Trophoblast cell (in vitro differentiated cells and primary cell): Measurements from ENCODE around the gene IMMT.

Experiments used
- DNase-seq, 2 donors: peaks; one replicate each; pipeline ENCODE4 v3.0.0-alpha.2; 2016
- H2AFZ ChIP-seq: 2 replicates; pipeline ENCODE4 v1.6.1; 2013; ENCODE audit warnings: low read length, moderate library complexity, mild to moderate bottlenecking; ENCODE audit not compliant: insufficient read depth, poor library complexity
- H2AK5ac ChIP-seq: 2 replicates; pipeline ENCODE4 v1.6.1; 2013; ENCODE audit warnings: mild to moderate bottlenecking, low read length
- H2BK120ac ChIP-seq: 2 replicates; pipeline ENCODE4 v1.6.1; 2013; ENCODE audit warnings: low read length, mild to moderate bottlenecking, moderate library complexity; ENCODE audit not compliant: insufficient read depth, poor library complexity
- H2BK12ac ChIP-seq: 2 replicates; pipeline ENCODE4 v1.6.1; 2013; ENCODE audit warnings: mild to moderate bottlenecking, low read length, moderate library complexity
- H2BK5ac ChIP-seq: 2 replicates; pipeline ENCODE4 v1.6.1; 2013; ENCODE audit warnings: low read length, low read depth, moderate library complexity, mild to moderate bottlenecking; ENCODE audit not compliant: poor library complexity
- H3K14ac ChIP-seq: 2 replicates; pipeline ENCODE4 v1.6.1; 2013; ENCODE audit warnings: mild to moderate bottlenecking, low read length
- H3K18ac ChIP-seq: 2 replicates; pipeline ENCODE4 v1.6.1; 2013; ENCODE audit warnings: mild to moderate bottlenecking, low read length
- H3K23ac ChIP-seq: 2 replicates; pipeline ENCODE4 v1.6.1; 2013; ENCODE audit warnings: low read length
- H3K27ac ChIP-seq: 2 replicates; pipeline ENCODE4 v1.5.1; 2013; ENCODE audit warnings: low read depth, mild to moderate bottlenecking, inconsistent platforms, low read length, moderate library complexity
- H3K27me3 ChIP-seq: 2 replicates; pipeline ENCODE4 v1.6.1; 2013; ENCODE audit warnings: inconsistent platforms, mild to moderate bottlenecking, low read length, moderate library complexity; ENCODE audit not compliant: insufficient read depth
- H3K36me3 ChIP-seq, 2 experiments: 1 replicate in 1 of 2; 2 replicates in 1 of 2; pipeline ENCODE4 v1.6.1; 2013; ENCODE audit warnings: low read length in 2 of 2, mild to moderate bottlenecking in 2 of 2, moderate library complexity in 1 of 2; ENCODE audit not compliant: insufficient read depth in 2 of 2, control insufficient read depth in 1 of 2
- H3K4ac ChIP-seq: 2 replicates; pipeline ENCODE4 v1.6.1; 2013; ENCODE audit warnings: low read depth, mild to moderate bottlenecking, low read length, moderate library complexity
- H3K4me1 ChIP-seq, 2 experiments: 1 replicate in 1 of 2; 2 replicates in 1 of 2; pipeline ENCODE4 v1.6.1; 2013; ENCODE audit warnings: low read length in 2 of 2, mild to moderate bottlenecking in 2 of 2, moderate library complexity in 1 of 2; ENCODE audit not compliant: insufficient read depth in 2 of 2, control insufficient read depth in 1 of 2
- H3K4me2 ChIP-seq: 2 replicates; pipeline ENCODE4 v1.6.1; 2013; ENCODE audit warnings: inconsistent platforms, mild to moderate bottlenecking, low read length, moderate library complexity
- H3K4me3 ChIP-seq: 2 replicates; pipeline ENCODE4 v1.5.1; 2013; ENCODE audit warnings: mild to moderate bottlenecking, low read depth, low read length, inconsistent platforms
- H3K79me1 ChIP-seq: one replicate; pipeline ENCODE4 v1.6.1; 2013; ENCODE audit warnings: low read length
- H3K79me2 ChIP-seq: 2 replicates; pipeline ENCODE4 v1.6.1; 2013; ENCODE audit warnings: low read length, mild to moderate bottlenecking; ENCODE audit not compliant: control insufficient read depth, insufficient read depth, poor library complexity
- H3K9ac ChIP-seq: 2 replicates; pipeline ENCODE4 v1.6.1; 2013; ENCODE audit warnings: mild to moderate bottlenecking, low read length
- H3K9me3 ChIP-seq: 2 replicates; pipeline ENCODE4 v1.6.1; 2013; ENCODE audit warnings: low read depth, mild to moderate bottlenecking, control low read depth, inconsistent platforms, low read length; ENCODE audit not compliant: insufficient read depth
- H4K12ac ChIP-seq: 2 replicates; pipeline ENCODE4 v1.6.1; 2013; ENCODE audit warnings: low read depth, mild to moderate bottlenecking, low read length, moderate library complexity
- H4K8ac ChIP-seq: 2 replicates; pipeline ENCODE4 v1.6.1; 2013; ENCODE audit warnings: low read depth, mild to moderate bottlenecking, low read length, moderate library complexity
- H4K91ac ChIP-seq: one replicate; pipeline ENCODE4 v1.6.1; 2013; ENCODE audit warnings: low read depth, mild to moderate bottlenecking, low read length, moderate library complexity
- WGBS: extraction: QIAGEN DNeasy Blood & Tissue Kit; methylation state at CpG from one replicate; pipeline ENCODE4 v1.1.7; 2013; ENCODE audit warnings: missing lambda C conversion rate; ENCODE audit not compliant: insufficient read length, insufficient coverage; ENCODE audit errors: extremely low coverage; 5-methylcytosine and 5-hydroxymethylcytosine counted together

IMMT gene

GRCh38 chr2:86105969-86106945, 89.0 kb downstream of the IMMT start, which contains the start of gene PTCD3:
PTCD3 (plus strand) TSS chr2:86106235; CDS start chr2:86106248, 13 bp downstream.
- Histone ChIP-seq H4K91ac (peak within 1 kb of the TSS; percentile 83), H3K18ac (peak within 1 kb of the TSS; percentile 97), H2BK120ac (peak within 1 kb of the TSS; percentile 86), H3K27me3 (no peaks in the 10 kb centered on the region), H3K4me2 (peak within 1 kb of the TSS; percentile 85), H3K4me3 (peak within 1 kb of the TSS; percentile 98), H2AK5ac (peak within 1 kb of the TSS; percentile 52), H3K4me1 (no peaks in the 10 kb centered on the region), H3K27ac (peak within 1 kb of the TSS; percentile 30), H3K36me3 (peaks cover 0 to 12% of the 10 kb centered on the region in 2 experiments), H2BK12ac (no peak within 1 kb of the TSS), H3K9ac (peak within 1 kb of the TSS; percentile 91), H2BK5ac (peak within 1 kb of the TSS; percentile 36), H4K8ac (peak within 1 kb of the TSS; percentile 98), H4K12ac (peak within 1 kb of the TSS; percentile 80), H3K79me1 (peaks cover 5% of the 10 kb centered on the region), H2AFZ (peak within 1 kb of the TSS; percentile 93), H3K79me2 (peaks cover 6% of the 10 kb centered on the region), H3K4ac (peak within 1 kb of the TSS; percentile 99), H3K23ac (no peak within 1 kb of the TSS), H3K9me3 (no peaks in the 10 kb centered on the region), H3K14ac (peak within 1 kb of the TSS; percentile 88)
- no CpG with 5 or more reads among the region's 44 CpGs for WGBS
- DNase-seq, result peak; percentile 93 to 96

GRCh38 chr2:86105252-86105968, 89.9 kb downstream of the IMMT start, which contains the start of gene POLR1A:
POLR1A (minus strand) TSS chr2:86105886; CDS start chr2:86105776, 110 bp downstream.
- peaks cover 6% of the 10 kb centered on the region for H3K79me2 ChIP-seq
- H3K14ac ChIP-seq, result peak within 1 kb of the TSS; percentile 88
- peak within 1 kb of the TSS; percentile 80 for H4K12ac ChIP-seq
- peak within 1 kb of the TSS; percentile 30 for H3K27ac ChIP-seq
- H3K4me1 ChIP-seq, result no peaks in the 10 kb centered on the region
- no peak within 1 kb of the TSS for H3K23ac ChIP-seq
- H2AFZ ChIP-seq, result peak within 1 kb of the TSS; percentile 93
- peaks cover 0 to 7% of the 10 kb centered on the region in 2 experiments for H3K36me3 ChIP-seq
- peak within 1 kb of the TSS; percentile 98 for H4K8ac ChIP-seq
- no peaks in the 10 kb centered on the region for H3K27me3 ChIP-seq
- peak within 1 kb of the TSS; percentile 85 for H3K4me2 ChIP-seq
- WGBS, result no CpG with 5 or more reads among the region's 38 CpGs
- H2AK5ac ChIP-seq, result peak within 1 kb of the TSS; percentile 52
- H3K4ac ChIP-seq, result peak within 1 kb of the TSS; percentile 99
- no peaks in the 10 kb centered on the region for H3K9me3 ChIP-seq
- H4K91ac ChIP-seq, result peak within 1 kb of the TSS; percentile 83
- no peak within 1 kb of the TSS for H2BK12ac ChIP-seq
- peak within 1 kb of the TSS; percentile 91 for H3K9ac ChIP-seq
- peak within 1 kb of the TSS; percentile 97 for H3K18ac ChIP-seq
- DNase-seq, result peak; percentile 83 to 91
- peak within 1 kb of the TSS; percentile 86 for H2BK120ac ChIP-seq
- H3K4me3 ChIP-seq, result peak within 1 kb of the TSS; percentile 98
- H2BK5ac ChIP-seq, result peak within 1 kb of the TSS; percentile 36
- peaks cover 5% of the 10 kb centered on the region for H3K79me1 ChIP-seq

- Histone ChIP-seq H3K23ac (no peak overlapping the region), H3K4me1 (no peaks in the 10 kb centered on the region)
Observed at GRCh38 chr2:86102157-86102556, 93.1 kb downstream of the IMMT start.

GRCh38 chr2:86097913-86098312, 97.3 kb downstream of the IMMT start:
- no peak for DNase-seq
- Histone ChIP-seq H3K79me2 (no peaks in the 10 kb centered on the region), H3K9me3 (no peaks in the 10 kb centered on the region), H3K4me2 (no peak overlapping the region), H4K91ac (no peak overlapping the region), H3K4me3 (no peak overlapping the region), H2BK120ac (no peak overlapping the region), H2AK5ac (no peak overlapping the region), H2BK12ac (no peak overlapping the region), H4K8ac (no peak overlapping the region), H3K27me3 (no peaks in the 10 kb centered on the region), H3K14ac (no peak overlapping the region), H3K23ac (no peak overlapping the region), H3K18ac (no peak overlapping the region), H3K27ac (no peak overlapping the region), H3K4ac (no peak overlapping the region), H4K12ac (no peak overlapping the region), H2BK5ac (no peak overlapping the region), H2AFZ (no peak overlapping the region), H3K9ac (no peak overlapping the region), H3K79me1 (no peaks in the 10 kb centered on the region), H3K4me1 (no peaks in the 10 kb centered on the region), H3K36me3 (peaks cover 19 to 27% of the 10 kb centered on the region in 2 experiments)
- WGBS, result no CpG with 5 or more reads among the region's 1 CpG

More at GRCh38 chr2:86102157-86102556, 93.1 kb downstream of the IMMT start:
- Histone ChIP-seq H2BK5ac (no peak overlapping the region), H2BK120ac (no peak overlapping the region), H3K27me3 (no peaks in the 10 kb centered on the region), H3K18ac (no peak overlapping the region), H3K36me3 (peaks cover 11 to 20% of the 10 kb centered on the region in 2 experiments), H3K14ac (no peak overlapping the region), H3K79me1 (peaks cover 5% of the 10 kb centered on the region), H2AFZ (no peak overlapping the region), H4K8ac (no peak overlapping the region), H3K4ac (no peak overlapping the region), H2BK12ac (no peak overlapping the region), H4K91ac (no peak overlapping the region), H3K27ac (no peak overlapping the region), H3K79me2 (peaks cover 6% of the 10 kb centered on the region), H2AK5ac (no peak overlapping the region), H3K4me2 (no peak overlapping the region), H3K4me3 (no peak overlapping the region), H3K9ac (no peak overlapping the region), H4K12ac (no peak overlapping the region), H3K9me3 (no peaks in the 10 kb centered on the region)
- no peak for DNase-seq
